LNCAP (cell line): ENCODE measurements around the gene SSR4.

Experiments used
- TF ChIP-seq, protein P1 (sequence below): fragments of 450-650 bp; IDR thresholded peaks from 2 replicates; pipeline ENCODE4 v1.5.1; 2017; ENCODE audit warnings: mild to moderate bottlenecking

Gene SSR4

GRCh38 chrX:153777261-153778090 is 17.0 kb upstream of the SSR4 start:
- TF ChIP-seq, protein P1, sequence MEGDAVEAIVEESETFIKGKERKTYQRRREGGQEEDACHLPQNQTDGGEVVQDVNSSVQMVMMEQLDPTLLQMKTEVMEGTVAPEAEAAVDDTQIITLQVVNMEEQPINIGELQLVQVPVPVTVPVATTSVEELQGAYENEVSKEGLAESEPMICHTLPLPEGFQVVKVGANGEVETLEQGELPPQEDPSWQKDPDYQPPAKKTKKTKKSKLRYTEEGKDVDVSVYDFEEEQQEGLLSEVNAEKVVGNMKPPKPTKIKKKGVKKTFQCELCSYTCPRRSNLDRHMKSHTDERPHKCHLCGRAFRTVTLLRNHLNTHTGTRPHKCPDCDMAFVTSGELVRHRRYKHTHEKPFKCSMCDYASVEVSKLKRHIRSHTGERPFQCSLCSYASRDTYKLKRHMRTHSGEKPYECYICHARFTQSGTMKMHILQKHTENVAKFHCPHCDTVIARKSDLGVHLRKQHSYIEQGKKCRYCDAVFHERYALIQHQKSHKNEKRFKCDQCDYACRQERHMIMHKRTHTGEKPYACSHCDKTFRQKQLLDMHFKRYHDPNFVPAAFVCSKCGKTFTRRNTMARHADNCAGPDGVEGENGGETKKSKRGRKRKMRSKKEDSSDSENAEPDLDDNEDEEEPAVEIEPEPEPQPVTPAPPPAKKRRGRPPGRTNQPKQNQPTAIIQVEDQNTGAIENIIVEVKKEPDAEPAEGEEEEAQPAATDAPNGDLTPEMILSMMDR = no peak

DNA sequence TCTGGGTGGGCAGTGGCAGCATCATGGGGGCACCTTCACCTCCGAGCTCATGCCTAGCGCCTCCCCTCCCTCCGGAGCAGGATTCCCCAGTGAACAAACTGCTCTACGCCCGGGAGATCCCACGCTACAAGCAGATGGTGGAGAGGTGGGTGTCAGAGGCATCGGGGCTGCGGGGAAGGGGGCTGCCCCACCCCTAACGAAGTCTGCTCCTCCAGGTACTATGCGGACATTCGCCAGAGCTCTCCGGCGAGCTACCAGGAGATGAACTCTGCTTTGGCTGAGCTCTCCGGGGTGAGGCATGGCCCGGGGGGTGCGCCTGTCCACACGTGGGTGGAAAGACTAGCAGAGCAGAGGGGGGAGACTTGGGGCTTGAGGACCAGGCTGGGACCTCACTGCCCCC is 16.3 kb upstream of the SSR4 start:
- TF ChIP-seq, protein P1 = no peak

DNA sequence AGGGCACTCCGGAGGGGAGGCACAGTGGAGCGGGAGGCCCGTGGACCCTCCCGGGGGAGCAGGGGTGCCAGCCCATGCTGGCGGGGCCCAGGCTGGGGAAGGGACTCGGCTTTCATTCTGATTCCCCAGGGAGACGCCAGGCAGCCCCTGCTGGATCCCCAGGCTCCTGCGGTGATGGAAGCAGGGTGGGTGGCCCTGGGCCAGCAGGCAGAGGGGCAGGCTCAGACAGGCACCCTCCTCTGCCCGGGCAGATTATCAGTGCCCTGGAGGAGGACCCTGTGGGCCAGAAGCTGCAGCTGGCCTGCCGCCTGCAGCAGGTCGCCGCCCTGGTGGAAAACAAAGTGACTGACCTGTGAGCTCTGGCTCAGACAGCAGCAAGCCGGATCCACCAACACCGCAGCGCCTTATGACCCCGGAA is 15.8 kb upstream of the SSR4 start:
- TF ChIP-seq, protein P1 = peak; percentile 22; the same call in 1 of the 2 replicates

DNA sequence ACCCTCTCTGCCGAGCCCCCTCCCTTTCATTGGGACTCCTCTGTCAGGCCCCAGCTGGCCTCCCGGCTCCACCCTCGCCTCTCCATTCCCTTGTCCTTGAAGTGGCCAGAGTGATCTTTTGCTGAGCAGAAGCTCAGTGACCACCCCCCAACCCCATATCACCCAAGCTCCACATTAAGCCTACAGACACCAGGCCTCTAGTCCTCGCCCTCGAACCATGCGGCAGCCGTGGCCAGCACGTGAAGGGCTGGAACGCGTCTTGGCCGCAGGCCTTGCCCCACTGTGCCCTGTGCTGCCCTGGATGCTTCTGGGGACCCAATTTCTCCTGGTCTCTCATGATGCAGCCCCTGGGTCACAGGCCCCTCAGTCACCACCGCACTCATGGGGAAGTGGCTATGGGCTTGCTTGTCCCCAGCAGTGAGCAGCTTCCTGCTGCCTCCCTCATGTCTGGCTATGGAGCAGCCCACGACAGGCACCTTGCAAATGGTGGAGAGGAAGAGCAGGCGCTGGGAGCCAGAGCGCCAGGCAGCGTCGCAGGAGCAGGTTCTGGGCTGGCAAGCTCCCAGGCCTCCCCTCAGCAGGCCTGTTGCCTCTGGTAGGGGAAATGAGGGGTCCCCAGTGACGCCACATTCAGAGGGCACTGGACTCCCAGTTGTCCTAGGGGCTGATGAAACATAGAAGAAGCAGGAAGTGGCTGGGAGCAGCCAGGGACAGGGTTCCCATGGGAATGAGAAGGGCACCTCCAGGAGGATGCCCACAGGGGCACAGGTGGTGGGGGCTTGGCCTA is 14.4 kb upstream of the SSR4 start:
- TF ChIP-seq, protein P1 = no peak

- TF ChIP-seq, protein P1 = no peak
These were observed 13.6 kb upstream of the SSR4 start, which contains the start of gene SRPK3 for GRCh38 chrX:153780678-153781427. Gene SRPK3, plus strand, starts transcription at chrX:153781041. Its CDS starts 46 bp downstream, at chrX:153781087.

DNA sequence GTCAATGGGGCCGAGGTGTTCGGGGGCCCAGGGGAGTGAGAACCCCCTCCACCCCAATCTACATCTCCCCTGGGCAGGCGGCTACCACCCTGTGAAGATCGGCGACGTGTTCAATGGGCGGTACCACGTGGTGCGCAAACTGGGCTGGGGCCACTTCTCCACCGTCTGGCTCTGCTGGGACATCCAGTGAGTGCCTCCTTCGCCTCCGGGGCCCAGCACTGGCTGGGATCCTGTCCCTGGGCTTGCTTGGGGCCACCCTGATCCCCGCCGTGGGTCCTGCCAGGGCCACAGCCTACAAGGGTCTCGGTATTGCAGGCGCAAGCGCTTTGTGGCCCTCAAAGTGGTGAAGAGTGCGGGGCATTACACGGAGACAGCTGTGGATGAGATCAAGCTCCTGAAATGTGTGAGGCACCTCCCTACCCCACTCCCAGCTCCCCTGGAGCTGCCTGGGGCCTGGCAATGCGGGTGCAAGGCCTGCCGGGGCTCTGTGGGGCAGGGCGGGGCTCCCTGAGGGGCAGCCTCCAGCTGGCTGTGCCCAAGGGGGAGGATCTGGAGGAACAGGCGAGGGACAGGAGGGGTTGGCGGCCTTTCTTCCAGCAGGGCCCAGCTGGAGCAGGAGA is 12.9 kb upstream of the SSR4 start:
- TF ChIP-seq, protein P1 = no peak

DNA sequence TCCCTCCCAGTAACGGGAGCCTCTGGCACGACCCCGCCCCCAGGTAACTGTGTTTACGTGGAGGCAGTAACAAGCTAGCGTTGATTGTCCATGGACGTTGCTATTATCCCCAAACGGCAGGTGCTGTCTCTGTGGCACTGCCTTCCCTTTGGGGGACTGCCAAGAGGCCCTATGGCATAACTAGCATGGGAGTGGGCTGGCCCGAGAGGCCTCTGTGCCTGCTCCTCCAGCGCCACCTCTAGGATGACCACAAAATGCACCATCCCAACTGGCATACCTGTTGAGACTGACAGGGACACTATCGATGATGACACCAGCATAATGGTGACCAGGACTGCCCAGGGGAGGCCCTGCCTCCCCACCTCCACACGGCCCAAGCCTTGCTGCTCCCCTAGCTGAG is 12.2 kb upstream of the SSR4 start:
- TF ChIP-seq, protein P1 = no peak
